ENCODE results near the gene RASGEF1C.

RASGEF1C gene

GRCh38 chr5:180078348-180078747 lies 130.7 kb downstream of the RASGEF1C start:
- H3K27me3 ChIP-seq (ENCODE audit: insufficient read depth, poor library complexity, severe bottlenecking): no peaks in the 10 kb centered on the region
- no peak for DNase-seq (ENCODE audit: low read depth in 1 of 2, low spot score in 1 of 2)
- H3K27ac ChIP-seq (replicated peaks): no peak overlapping the region
- no peak overlapping the region for H3K4me3 ChIP-seq (replicated peaks; ENCODE audit: insufficient read depth, low read length)
- no peak for TF ChIP-seq SPI1 (IDR thresholded peaks at IDR 0.05; ENCODE audit: borderline replicate concordance, low read depth)
- no peak for TF ChIP-seq CTCF (IDR thresholded peaks at IDR 0.05; ENCODE audit: insufficient read depth, low read length)
- TF ChIP-seq GABPA (IDR thresholded peaks at IDR 0.05; ENCODE audit: low read depth): no peak

- Histone ChIP-seq H3K27ac (replicated peaks) (no peak overlapping the region), H3K4me3 (replicated peaks; ENCODE audit: insufficient read depth, low read length) (no peak overlapping the region), H3K27me3 (ENCODE audit: insufficient read depth, poor library complexity, severe bottlenecking) (no peaks in the 10 kb centered on the region)
- DNase-seq (ENCODE audit: low read depth in 1 of 2, low spot score in 1 of 2): no peak
- no peak for TF ChIP-seq POLR2AphosphoS5 (IDR thresholded peaks at IDR 0.05; ENCODE audit: low read depth)
- TF ChIP-seq REST (IDR thresholded peaks at IDR 0.05; ENCODE audit: insufficient replicate concordance, low read depth): no peak
- TF ChIP-seq GABPA (IDR thresholded peaks at IDR 0.05; ENCODE audit: low read depth): no peak
- no peak for TF ChIP-seq SPI1 (IDR thresholded peaks at IDR 0.05; ENCODE audit: borderline replicate concordance, low read depth)
- TF ChIP-seq CTCF (IDR thresholded peaks at IDR 0.05; ENCODE audit: insufficient read depth, low read length): no peak
Observed at GRCh38 chr5:180077594-180078284, 131.3 kb downstream of the RASGEF1C start.

GRCh38 chr5:180075703-180076102 lies 133.3 kb downstream of the RASGEF1C start:
- Histone ChIP-seq H3K27ac (replicated peaks) (no peak overlapping the region), H3K27me3 (ENCODE audit: insufficient read depth, poor library complexity, severe bottlenecking) (no peaks in the 10 kb centered on the region)

More at GRCh38 chr5:180075703-180076102, 133.3 kb downstream of the RASGEF1C start:
- TF ChIP-seq POLR2AphosphoS5 (IDR thresholded peaks at IDR 0.05; ENCODE audit: low read depth): no peak
- TF ChIP-seq CTCF (IDR thresholded peaks at IDR 0.05; ENCODE audit: insufficient read depth, low read length): no peak
- TF ChIP-seq GABPA (IDR thresholded peaks at IDR 0.05; ENCODE audit: low read depth): no peak
- no peak for TF ChIP-seq REST (IDR thresholded peaks at IDR 0.05; ENCODE audit: insufficient replicate concordance, low read depth)
- TF ChIP-seq SPI1 (IDR thresholded peaks at IDR 0.05; ENCODE audit: borderline replicate concordance, low read depth): no peak
- no peak for DNase-seq (ENCODE audit: low read depth in 1 of 2, low spot score in 1 of 2)
- no peak overlapping the region for H3K4me3 ChIP-seq (replicated peaks; ENCODE audit: insufficient read depth, low read length)

All from HL-60 (cell line).